ENCODE data around the gene HSD11B1L. TPM values are rescaled to one million over a fixed set of nuclear protein-coding genes. Genes with fewer than 3 reads are reported as not detected.

Gene HSD11B1L
- total RNA-seq (2014; rRNA removed; shearing (Covaris generic)) = 12.0 and 16.2 TPM in 2 replicates

DNA sequence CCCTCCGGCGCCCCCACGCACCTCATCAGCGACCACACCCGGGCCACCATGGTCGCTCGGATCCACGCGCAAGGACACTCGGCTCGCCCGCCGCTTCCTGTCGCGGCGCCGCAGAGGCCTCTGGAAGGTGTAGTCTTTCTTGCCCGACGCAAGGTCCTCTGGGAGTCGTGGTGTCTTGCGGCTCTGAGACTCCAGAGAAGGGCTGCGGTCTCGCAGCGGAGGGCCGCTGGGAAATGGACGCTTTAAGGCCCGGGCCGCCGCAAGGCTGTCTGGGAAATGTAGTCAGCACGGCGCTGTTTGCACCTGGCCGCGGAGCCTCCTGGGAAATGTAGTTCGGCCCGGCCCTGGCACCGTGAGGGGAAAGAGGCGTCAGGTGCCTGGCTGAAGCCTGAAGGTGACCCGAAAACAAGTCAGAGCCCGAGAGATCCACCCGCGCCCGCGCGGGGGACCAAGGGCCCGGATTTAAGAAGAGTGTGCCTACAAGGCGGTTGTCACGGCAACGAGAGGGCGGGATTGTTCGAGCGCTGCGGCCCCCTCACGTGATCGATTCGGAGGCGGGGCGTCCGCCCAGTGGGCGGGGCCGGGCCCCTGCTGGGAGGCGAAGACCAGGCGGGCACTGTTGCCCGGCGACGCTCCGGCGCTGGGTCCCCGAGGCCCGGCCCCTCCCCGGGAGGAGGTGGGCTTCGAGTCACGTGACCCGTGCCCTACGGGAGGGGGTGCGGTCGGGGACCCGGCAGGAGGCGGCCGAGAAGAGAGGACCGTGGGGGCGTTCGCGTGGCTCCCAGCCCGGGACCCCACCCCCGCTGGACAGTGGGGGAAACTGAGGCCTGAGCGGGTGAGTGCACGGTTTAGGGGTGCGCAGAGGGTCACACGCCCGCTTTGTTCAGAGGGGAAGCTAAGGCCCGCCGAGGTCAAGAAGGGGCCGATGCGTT lies at the start of gene HSD11B1L, which contains the start of gene MICOS13:
Gene HSD11B1L (plus strand): TSS at position 591 of the 932 bp plus-strand sequence. CDS start 3,806 bp downstream, outside the sequence.
Gene MICOS13 (minus strand): TSS at position 80 of the 932 bp plus-strand sequence. CDS start 30 bp downstream, at position 50.
- DNase-seq = peak; percentile 99
- peak within 1 kb of the TSS; percentile 82 for H3K4me3 ChIP-seq (ENCODE audit: insufficient read depth, low read depth, low read length)
- peaks cover 2% of the 10 kb centered on the region; the same call in 1 of the 2 replicates for H3K27me3 ChIP-seq (ENCODE audit: control insufficient read depth, insufficient read depth, low read length)
- no peaks in the 10 kb centered on the region; the same call in 1 of the 2 replicates for H3K36me3 ChIP-seq (replicated peaks; ENCODE audit: control insufficient read depth, insufficient read depth, low read length)

- H3K36me3 ChIP-seq (replicated peaks; ENCODE audit: control insufficient read depth, insufficient read depth, low read length) = peaks cover 11% of the 10 kb centered on the region
- no peaks in the 10 kb centered on the region for H3K27me3 ChIP-seq (ENCODE audit: control insufficient read depth, insufficient read depth, low read length)
- no peak for DNase-seq
- no peak overlapping the region for H3K4me3 ChIP-seq (ENCODE audit: insufficient read depth, low read depth, low read length)
Observed at GRCh38 chr19:5631567-5632240, 49.1 kb upstream of the HSD11B1L start.

GRCh38 chr19:5632241-5632612 lies 48.6 kb upstream of the HSD11B1L start:
- H3K4me3 ChIP-seq (ENCODE audit: insufficient read depth, low read depth, low read length) = no peak overlapping the region
- DNase-seq = no peak
- no peaks in the 10 kb centered on the region for H3K27me3 ChIP-seq (ENCODE audit: control insufficient read depth, insufficient read depth, low read length)
- H3K36me3 ChIP-seq (replicated peaks; ENCODE audit: control insufficient read depth, insufficient read depth, low read length) = peaks cover 5% of the 10 kb centered on the region

GRCh38 chr19:5632657-5633056 lies 48.2 kb upstream of the HSD11B1L start:
- Histone ChIP-seq H3K4me3 (ENCODE audit: insufficient read depth, low read depth, low read length) (no peak overlapping the region), H3K36me3 (replicated peaks; ENCODE audit: control insufficient read depth, insufficient read depth, low read length) (peaks cover 1% of the 10 kb centered on the region; the same call in 1 of the 2 replicates), H3K27me3 (ENCODE audit: control insufficient read depth, insufficient read depth, low read length) (no peaks in the 10 kb centered on the region)
- no peak for DNase-seq

DNA sequence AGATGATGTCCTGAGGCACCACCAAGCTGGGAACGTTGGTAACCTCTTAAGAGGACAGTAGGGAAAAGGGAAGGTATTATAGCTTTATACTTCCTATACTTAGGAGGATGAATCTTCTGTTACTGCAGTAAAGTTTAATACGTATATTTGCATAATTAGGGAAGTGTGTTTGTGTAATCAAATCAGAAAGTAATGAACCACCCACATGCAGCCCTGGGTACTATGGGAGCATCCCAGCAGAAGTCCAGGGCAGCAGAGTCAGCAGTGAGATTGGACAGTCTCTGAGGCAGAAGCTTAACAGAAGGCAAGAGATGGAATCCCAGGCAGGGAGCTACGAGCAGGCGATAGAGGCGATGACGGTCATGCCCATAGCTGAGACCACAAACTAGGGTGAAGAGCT lies 45.4 kb upstream of the HSD11B1L start:
- no peak for DNase-seq
- Histone ChIP-seq H3K36me3 (replicated peaks; ENCODE audit: control insufficient read depth, insufficient read depth, low read length) (no peaks in the 10 kb centered on the region; the same call in 1 of the 2 replicates), H3K27me3 (ENCODE audit: control insufficient read depth, insufficient read depth, low read length) (no peaks in the 10 kb centered on the region), H3K4me3 (ENCODE audit: insufficient read depth, low read depth, low read length) (no peak overlapping the region)

- DNase-seq = no peak
- Histone ChIP-seq H3K4me3 (ENCODE audit: insufficient read depth, low read depth, low read length) (no peak overlapping the region), H3K36me3 (replicated peaks; ENCODE audit: control insufficient read depth, insufficient read depth, low read length) (peaks cover 10% of the 10 kb centered on the region), H3K27me3 (ENCODE audit: control insufficient read depth, insufficient read depth, low read length) (no peaks in the 10 kb centered on the region)
Observed at GRCh38 chr19:5637971-5638370, 42.9 kb upstream of the HSD11B1L start.

- DNase-seq = no peak
- Histone ChIP-seq H3K36me3 (replicated peaks; ENCODE audit: control insufficient read depth, insufficient read depth, low read length) (peaks cover 23% of the 10 kb centered on the region), H3K27me3 (ENCODE audit: control insufficient read depth, insufficient read depth, low read length) (no peaks in the 10 kb centered on the region), H3K4me3 (ENCODE audit: insufficient read depth, low read depth, low read length) (no peak overlapping the region)
Observed at GRCh38 chr19:5641171-5641570, 39.7 kb upstream of the HSD11B1L start.

DNA sequence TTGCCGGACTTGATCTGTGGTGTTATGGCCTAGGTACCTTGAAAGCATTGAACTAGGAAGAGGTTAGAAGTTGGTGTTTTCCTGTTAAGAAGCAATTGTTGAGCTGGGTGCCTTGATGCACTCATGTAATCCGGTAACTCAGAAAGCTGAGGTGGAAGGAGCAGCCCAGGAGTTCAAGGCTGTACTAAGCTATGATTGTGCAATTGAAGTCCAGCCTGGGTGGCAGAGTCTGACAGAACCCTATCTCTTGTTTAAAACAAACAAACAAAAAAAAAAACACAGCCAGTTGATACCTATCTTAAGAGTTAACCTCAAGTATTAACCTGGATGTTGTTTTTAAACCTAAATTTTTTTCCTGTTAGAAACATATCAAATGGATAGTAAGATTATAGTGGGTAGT lies 38.6 kb upstream of the HSD11B1L start:
- H3K36me3 ChIP-seq (replicated peaks; ENCODE audit: control insufficient read depth, insufficient read depth, low read length) = peaks cover 33% of the 10 kb centered on the region
- H3K4me3 ChIP-seq (ENCODE audit: insufficient read depth, low read depth, low read length) = no peak overlapping the region
- DNase-seq = no peak
- no peaks in the 10 kb centered on the region for H3K27me3 ChIP-seq (ENCODE audit: control insufficient read depth, insufficient read depth, low read length)

DNA sequence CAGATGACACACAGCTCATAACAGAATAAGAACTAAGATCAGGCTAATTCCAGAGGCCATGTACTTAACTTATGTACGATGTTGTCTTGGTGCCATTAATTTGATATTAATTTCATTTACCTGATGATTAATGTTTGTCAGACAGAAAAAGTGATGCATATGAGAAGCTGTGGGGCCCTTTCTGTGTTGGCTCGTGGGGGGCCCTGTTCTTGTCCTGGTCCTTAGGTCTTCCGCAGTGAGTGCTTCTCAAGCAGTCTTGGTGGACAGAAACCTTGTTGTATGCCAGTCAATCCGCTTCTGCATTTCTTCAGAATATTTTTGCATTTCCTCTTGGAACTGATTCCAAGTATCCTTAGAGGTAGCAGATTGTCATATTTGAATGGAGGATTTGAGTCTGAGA lies 37.8 kb upstream of the HSD11B1L start:
- no peak for DNase-seq
- Histone ChIP-seq H3K27me3 (ENCODE audit: control insufficient read depth, insufficient read depth, low read length) (no peaks in the 10 kb centered on the region), H3K4me3 (ENCODE audit: insufficient read depth, low read depth, low read length) (no peak overlapping the region), H3K36me3 (replicated peaks; ENCODE audit: control insufficient read depth, insufficient read depth, low read length) (peaks cover 39% of the 10 kb centered on the region)

DNA sequence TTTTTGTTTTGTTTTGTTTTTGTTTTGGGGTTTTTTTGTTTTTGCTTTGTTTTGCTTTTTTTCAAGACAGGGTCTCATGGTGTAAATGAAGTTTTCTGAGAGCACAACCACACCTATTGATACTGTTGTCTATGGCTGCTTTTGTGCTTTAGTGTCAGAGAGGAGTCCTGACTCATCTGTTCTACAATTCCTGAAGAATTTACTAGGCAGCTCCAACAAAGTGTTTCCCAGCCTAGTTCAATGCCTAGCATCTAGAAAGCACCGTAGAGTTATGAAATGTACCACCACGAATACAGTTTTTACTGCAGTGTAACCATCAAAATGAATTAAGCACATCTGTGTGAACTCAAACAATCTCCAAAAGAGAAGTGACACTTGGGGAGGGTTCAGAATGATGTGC lies 36.8 kb upstream of the HSD11B1L start:
- Histone ChIP-seq H3K36me3 (replicated peaks; ENCODE audit: control insufficient read depth, insufficient read depth, low read length) (peaks cover 41% of the 10 kb centered on the region), H3K4me3 (ENCODE audit: insufficient read depth, low read depth, low read length) (no peak overlapping the region), H3K27me3 (ENCODE audit: control insufficient read depth, insufficient read depth, low read length) (no peaks in the 10 kb centered on the region)
- no peak for DNase-seq

DNA sequence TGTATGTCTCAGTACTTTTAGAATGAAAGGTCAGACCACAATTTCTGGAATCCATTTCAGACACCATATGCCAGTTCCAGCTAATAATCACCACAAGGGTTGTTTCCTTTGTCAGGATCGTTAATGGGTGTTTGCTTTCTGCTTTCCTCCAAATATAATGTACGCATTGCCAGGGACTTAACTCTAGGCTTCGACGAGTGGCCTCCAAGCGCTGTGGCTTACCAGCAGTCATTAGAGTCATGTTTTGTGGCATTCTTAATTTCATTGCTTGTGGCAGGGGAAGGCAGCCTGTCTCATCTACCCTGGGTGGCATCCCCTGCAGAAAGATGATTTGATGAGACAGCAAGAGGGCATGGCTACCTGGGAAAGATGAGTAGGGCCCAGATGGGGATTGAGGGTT lies 35.4 kb upstream of the HSD11B1L start:
- no peak for DNase-seq
- Histone ChIP-seq H3K27me3 (ENCODE audit: control insufficient read depth, insufficient read depth, low read length) (no peaks in the 10 kb centered on the region), H3K36me3 (replicated peaks; ENCODE audit: control insufficient read depth, insufficient read depth, low read length) (peaks cover 48% of the 10 kb centered on the region), H3K4me3 (ENCODE audit: insufficient read depth, low read depth, low read length) (no peak overlapping the region)

- Histone ChIP-seq H3K36me3 (replicated peaks; ENCODE audit: control insufficient read depth, insufficient read depth, low read length) (peaks cover 55% of the 10 kb centered on the region), H3K27me3 (ENCODE audit: control insufficient read depth, insufficient read depth, low read length) (no peaks in the 10 kb centered on the region), H3K4me3 (ENCODE audit: insufficient read depth, low read depth, low read length) (no peak overlapping the region)
- no peak for DNase-seq
Observed at GRCh38 chr19:5646703-5647102, 34.1 kb upstream of the HSD11B1L start.

DNA sequence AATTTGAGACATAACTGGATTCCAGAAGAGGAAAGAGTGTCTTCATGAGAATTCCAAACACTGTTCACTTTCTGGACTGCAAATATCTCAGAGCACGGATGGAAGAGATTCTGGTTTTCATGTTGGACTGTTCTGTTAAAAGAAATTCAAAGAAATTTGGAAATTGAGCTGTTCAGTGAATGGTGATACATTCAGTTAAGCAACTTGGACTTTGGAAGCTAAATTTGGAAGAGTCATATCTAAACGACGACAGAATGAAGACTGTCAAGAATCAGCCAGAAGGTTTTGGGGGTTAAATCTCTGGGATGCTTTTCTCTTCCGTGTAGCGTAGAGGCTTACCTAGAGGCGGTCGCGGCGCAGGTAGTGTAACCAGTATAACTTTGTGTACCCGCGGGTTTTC lies 32.4 kb upstream of the HSD11B1L start:
- DNase-seq = no peak
- Histone ChIP-seq H3K27me3 (ENCODE audit: control insufficient read depth, insufficient read depth, low read length) (no peaks in the 10 kb centered on the region), H3K36me3 (replicated peaks; ENCODE audit: control insufficient read depth, insufficient read depth, low read length) (peaks cover 60% of the 10 kb centered on the region), H3K4me3 (ENCODE audit: insufficient read depth, low read depth, low read length) (no peak overlapping the region)

DNA sequence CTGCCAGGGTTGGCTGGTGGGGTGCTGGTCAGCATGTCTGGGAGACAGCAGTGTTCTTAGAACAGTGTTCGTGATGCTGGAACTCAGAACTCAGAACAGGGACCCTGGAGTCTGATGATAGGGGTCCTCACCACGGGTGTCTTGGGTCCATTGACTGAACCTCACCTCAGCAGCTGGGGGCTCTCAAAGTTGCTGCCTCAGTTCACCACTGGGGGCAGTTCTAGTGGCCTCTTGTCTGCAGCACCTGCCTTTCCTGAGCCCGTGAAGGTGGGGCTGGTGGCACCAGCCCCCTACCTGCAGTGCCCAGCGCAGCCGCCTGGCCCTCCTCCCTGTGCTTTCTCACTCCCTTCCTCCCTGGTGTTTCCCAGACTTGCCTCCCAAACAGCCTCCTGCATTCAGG lies 29.5 kb upstream of the HSD11B1L start:
- Histone ChIP-seq H3K27me3 (ENCODE audit: control insufficient read depth, insufficient read depth, low read length) (no peaks in the 10 kb centered on the region), H3K36me3 (replicated peaks; ENCODE audit: control insufficient read depth, insufficient read depth, low read length) (peaks cover 60% of the 10 kb centered on the region), H3K4me3 (ENCODE audit: insufficient read depth, low read depth, low read length) (no peak overlapping the region)
- DNase-seq = no peak

- Histone ChIP-seq H3K4me3 (ENCODE audit: insufficient read depth, low read depth, low read length) (no peak overlapping the region), H3K27me3 (ENCODE audit: control insufficient read depth, insufficient read depth, low read length) (no peaks in the 10 kb centered on the region), H3K36me3 (replicated peaks; ENCODE audit: control insufficient read depth, insufficient read depth, low read length) (peaks cover 54% of the 10 kb centered on the region)
- DNase-seq = no peak
Observed at GRCh38 chr19:5652261-5652660, 28.6 kb upstream of the HSD11B1L start.
